ENCODE measurements around the gene FCHO1. TPM values are rescaled to one million over a fixed set of nuclear protein-coding genes. Genes with fewer than 3 reads are reported as not detected.

Gene FCHO1
- total and polyA plus RNA-seq, 2 donors (not counting 1 experiment from before 2014, with no cell fraction given): 85.7 to 149 TPM

DNA sequence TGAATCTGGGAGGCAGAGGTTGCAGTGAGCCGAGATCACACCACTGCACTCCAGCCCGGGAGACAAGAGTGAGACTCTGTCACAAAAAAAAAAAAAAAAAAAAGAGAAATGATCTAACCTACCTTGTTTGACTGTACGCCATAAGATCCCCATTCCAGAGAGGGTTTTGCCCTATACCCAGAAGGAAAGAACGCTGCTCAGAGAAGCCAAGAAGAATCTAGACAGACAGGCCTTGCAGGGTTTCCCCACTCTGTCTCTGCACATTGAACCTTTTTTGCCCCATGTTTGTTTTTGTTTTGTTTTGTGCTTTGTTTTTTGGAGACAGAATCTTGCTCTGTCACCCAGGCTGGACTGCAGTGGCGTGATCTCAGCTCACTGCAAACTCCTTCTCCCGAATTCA, 39.4 kb upstream of the FCHO1 start:
- Histone ChIP-seq H3K4me1 (ENCODE audit: control insufficient read depth in 2 of 2, insufficient read depth in 2 of 2, low read length in 2 of 2) (no peaks in the 10 kb centered on the region), H3K9me3 (ENCODE audit: control extremely low read depth in 1 of 3, control insufficient read depth in 2 of 3, insufficient read depth in 1 of 3, low read length in 2 of 3) (no peaks in the 10 kb centered on the region), H4K20me1 (ENCODE audit: control insufficient read depth, insufficient read depth, low read length, poor library complexity, severe bottlenecking) (no peaks in the 10 kb centered on the region), H3K4me2 (replicated peaks; ENCODE audit: low read depth, low read length, poor library complexity, severe bottlenecking) (no peak overlapping the region), H3K36me3 (replicated peaks in 1 of 2; ENCODE audit: control extremely low read depth in 1 of 2, control insufficient read depth in 1 of 2, extremely low read depth in 1 of 2, insufficient read depth in 2 of 2, low read length in 1 of 2) (no peaks in the 10 kb centered on the region), H3K79me2 (ENCODE audit: control insufficient read depth, insufficient read depth, low read length) (no peaks in the 10 kb centered on the region), H3K4me3 (ENCODE audit: control extremely low read depth in 1 of 5, extremely low read depth in 1 of 5, insufficient read depth in 1 of 5, low read depth in 2 of 5, low read length in 4 of 5) (no peak overlapping the region), H3K27ac (ENCODE audit: low read length in 2 of 2) (no peak overlapping the region), H2AFZ (ENCODE audit: insufficient read depth, low read depth, low read length, poor library complexity, severe bottlenecking) (no peak overlapping the region), H3K9ac (ENCODE audit: low read length) (no peak overlapping the region), H3K27me3 (replicated peaks in 1 of 4; ENCODE audit: control extremely low read depth in 1 of 4, control insufficient read depth in 3 of 4, insufficient read depth in 4 of 4, low read length in 3 of 4) (no peaks in the 10 kb centered on the region)
- Mint-ChIP-seq H3K27me3 (no peaks in the 10 kb centered on the region), H3K4me3 (no peak overlapping the region), H3K4me1 (no peaks in the 10 kb centered on the region), H3K27ac (no peak overlapping the region), H3K9me3 (ENCODE audit: insufficient read depth) (no peaks in the 10 kb centered on the region)
- ChIA-PET CTCF (interaction anchor here (1.0 kb wide), 1 partner anchor 148 kb away, joined by 3 read pairs; no protein-coding TSS in a partner anchor), POLR2A (interaction anchor here (0.7 kb wide), 1 partner anchor 78 kb away, joined by 3 read pairs; no protein-coding TSS in a partner anchor)
- 94% methylated on average over 4 of the region's 6 CpGs for WGBS (ENCODE audit: insufficient coverage)
- DNase-seq (no peak), ATAC-seq (ENCODE audit: low read depth) (no peak)
- intact Hi-C loops (cut with micrococcal nuclease): no loop called here
- no peak for TF ChIP-seq CTCF (IDR thresholded peaks at IDR 0.05)
- TF ChIP-seq EZH2 (IDR thresholded peaks at IDR 0.05; ENCODE audit: borderline replicate concordance, insufficient read depth, low read depth, low read length, poor library complexity, severe bottlenecking): no peak

DNA sequence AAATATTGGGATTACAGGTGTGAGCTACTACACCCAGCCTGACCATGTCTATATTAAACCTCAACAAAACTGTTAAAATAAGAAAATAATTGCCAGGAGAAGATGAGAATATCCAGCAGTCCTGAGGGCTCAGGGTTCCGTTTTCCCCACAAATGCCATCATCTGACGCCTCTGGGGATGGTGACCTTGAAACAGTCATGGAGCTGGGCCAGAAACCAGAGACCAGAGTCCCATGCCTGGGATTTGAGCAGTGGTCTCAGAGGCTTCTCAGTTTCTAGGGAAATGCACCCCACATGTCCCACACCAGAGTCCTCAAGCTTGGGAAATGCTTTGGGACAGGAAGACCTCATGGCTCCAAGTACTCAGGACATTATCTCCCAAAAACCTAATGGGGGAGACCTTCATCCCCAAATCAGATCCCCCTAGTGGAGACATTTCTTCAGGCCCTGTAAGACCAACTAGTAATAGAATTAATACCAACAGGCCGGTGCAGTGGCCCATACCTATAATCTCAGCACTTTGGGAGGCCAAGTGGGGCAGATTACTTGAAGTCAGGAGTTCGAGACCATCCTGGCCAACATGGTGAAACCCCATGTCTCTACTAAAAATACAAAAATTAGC, 34.9 kb upstream of the FCHO1 start:
- Mint-ChIP-seq H3K4me3 (no peak overlapping the region), H3K27me3 (no peaks in the 10 kb centered on the region), H3K4me1 (peaks cover 29% of the 10 kb centered on the region), H3K27ac (no peak overlapping the region), H3K9me3 (ENCODE audit: insufficient read depth) (no peaks in the 10 kb centered on the region)
- ChIA-PET CTCF (interaction anchor here (0.7 to 2.2 kb wide), 8 partner anchors 10 to 139 kb away, joined by 3 to 7 read pairs (median 5); no protein-coding TSS in a partner anchor), POLR2A (no interaction called here)
- TF ChIP-seq EZH2 (IDR thresholded peaks at IDR 0.05; ENCODE audit: borderline replicate concordance, insufficient read depth, low read depth, low read length, poor library complexity, severe bottlenecking) (no peak), CTCF (IDR thresholded peaks at IDR 0.05) (no peak)
- H3K27ac ChIP-seq (ENCODE audit: low read length in 2 of 2): no peak overlapping the region
- DNase-seq: no peak
- ATAC-seq (ENCODE audit: low read depth): no peak
- H3K4me1 ChIP-seq (ENCODE audit: control insufficient read depth in 2 of 2, insufficient read depth in 2 of 2, low read length in 2 of 2): peaks cover 24 to 30% of the 10 kb centered on the region in 2 donors
- H4K20me1 ChIP-seq (ENCODE audit: control insufficient read depth, insufficient read depth, low read length, poor library complexity, severe bottlenecking): peaks cover 19% of the 10 kb centered on the region
- H3K79me2 ChIP-seq (ENCODE audit: control insufficient read depth, insufficient read depth, low read length): peaks cover 28% of the 10 kb centered on the region
- H3K36me3 ChIP-seq (replicated peaks in 1 of 2; ENCODE audit: control extremely low read depth in 1 of 2, control insufficient read depth in 1 of 2, extremely low read depth in 1 of 2, insufficient read depth in 2 of 2, low read length in 1 of 2): peaks cover 0 to 4% of the 10 kb centered on the region in 2 experiments
- H3K4me2 ChIP-seq (replicated peaks; ENCODE audit: low read depth, low read length, poor library complexity, severe bottlenecking): no peak overlapping the region
- H3K9me3 ChIP-seq (ENCODE audit: control extremely low read depth in 1 of 3, control insufficient read depth in 2 of 3, insufficient read depth in 1 of 3, low read length in 2 of 3): no peaks in the 10 kb centered on the region
- no peak overlapping the region for H3K4me3 ChIP-seq (ENCODE audit: control extremely low read depth in 1 of 5, extremely low read depth in 1 of 5, insufficient read depth in 1 of 5, low read depth in 2 of 5, low read length in 4 of 5)
- H3K9ac ChIP-seq (ENCODE audit: low read length): no peak overlapping the region
- WGBS (ENCODE audit: insufficient coverage): 80% methylated on average over 2 of the region's 4 CpGs
- no peak overlapping the region for H2AFZ ChIP-seq (ENCODE audit: insufficient read depth, low read depth, low read length, poor library complexity, severe bottlenecking)
- no peaks in the 10 kb centered on the region for H3K27me3 ChIP-seq (replicated peaks in 1 of 4; ENCODE audit: control extremely low read depth in 1 of 4, control insufficient read depth in 3 of 4, insufficient read depth in 4 of 4, low read length in 3 of 4)
- intact Hi-C loops (cut with micrococcal nuclease): no loop called here

All from B cell (primary cell).